K562 (cell line): ENCODE data around the gene KRTAP17-1. TPM values are rescaled to one million over a fixed set of nuclear protein-coding genes. Genes with fewer than 3 reads are reported as not detected.

Experiments
- ATAC-seq: fragments of 200-7000 bp; cut with Tn5 transposase; 3 replicates; pipeline ENCODE4 v1.9.1; 2020; ENCODE audit warnings: moderate library complexity
- BruUV-seq: library from RNA; stranded (reverse); fragments of 400-500 nt; replicated peaks from 2 replicates; lab custom pipeline; 2021; lab: Mats Ljungman, UMichigan
- CTCF ChIA-PET: fragments of 300-600 bp; formaldehyde crosslinking; extraction: SDS; loops from one replicate; lab custom pipeline; 2021; ENCODE audit warnings: low intra/inter-chr PET ratio; lab: Yijun Ruan, JAX
- POLR2A ChIA-PET: fragments of 300-600, 350-650 bp; sonication (Branson Sonifier 250); formaldehyde crosslinking; extraction: SDS; loops from one replicate; lab custom pipeline; 2021; ENCODE audit warnings: antibody characterized with exemption, inconsistent platforms; lab: Yijun Ruan, JAX
- DNase-seq, 4 experiments: peaks; one replicate each; pipeline versions ENCODE4 v3.0.0 to v3.0.0-alpha.2; 2011 to 2018; ENCODE audit warnings: low spot score in 3 of 4, mixed read lengths in 3 of 4; ENCODE audit errors: extremely low read depth in 1 of 4
- FAIRE-seq: peaks from 2 replicates; lab custom pipeline; 2011; peaks lifted over from hg19 to GRCh38; lab: Jason Lieb, UNC
- H2AFZ ChIP-seq: 2 replicates; pipeline ENCODE4 v1.6.0; 2011; ENCODE audit warnings: low read depth, low read length, control low read depth, inconsistent platforms
- H3K27ac ChIP-seq: fragments of 200-600 bp; 3 replicates; pipeline ENCODE4 v1.8.0; 2011; ENCODE audit warnings: low read depth, mild to moderate bottlenecking, control low read depth, inconsistent platforms, low read length, moderate library complexity, mixed read lengths; ENCODE audit errors: extremely low read depth
- H3K27me3 ChIP-seq, 2 experiments: fragments of 300-600 bp in 1 of 2; 2 replicates in 1 of 2; 3 replicates in 1 of 2; pipeline versions ENCODE4 v1.6.0 to v1.8.0; 2011; ENCODE audit warnings: inconsistent platforms in 2 of 2, low read length in 2 of 2, mild to moderate bottlenecking in 1 of 2, mixed read lengths in 1 of 2, moderate library complexity in 1 of 2; ENCODE audit not compliant: control insufficient read depth in 2 of 2, insufficient read depth in 2 of 2
- H3K36me3 ChIP-seq: fragments of 300-600 bp; 3 replicates; pipeline ENCODE4 v1.8.0; 2011; ENCODE audit warnings: mild to moderate bottlenecking, low read length, inconsistent platforms; ENCODE audit not compliant: control insufficient read depth, insufficient read depth
- H3K4me1 ChIP-seq, 2 experiments: fragments of 200-600 bp in 1 of 2; replicated peaks in 1 of 2; 2 replicates in 1 of 2; 3 replicates in 1 of 2; pipeline versions ENCODE4 v1.5.1 to v1.8.0; 2011; ENCODE audit warnings: inconsistent platforms in 2 of 2, low read length in 2 of 2, mild to moderate bottlenecking in 1 of 2, mixed read lengths in 1 of 2, moderate library complexity in 1 of 2; ENCODE audit not compliant: control insufficient read depth in 2 of 2, insufficient read depth in 2 of 2
- H3K4me2 ChIP-seq: 2 replicates; pipeline ENCODE4 v1.6.1; 2011; ENCODE audit warnings: low read length, control low read depth, inconsistent platforms, mixed read lengths; ENCODE audit not compliant: insufficient read depth
- H3K4me3 ChIP-seq: fragments of 200-600 bp; sonication (generic), shearing (Covaris generic); 2 replicates; pipeline ENCODE4 v1.5.1; 2016; ENCODE audit warnings: control low read depth, inconsistent platforms
- H3K79me2 ChIP-seq: fragments of 200-600 bp; 3 replicates; pipeline ENCODE4 v1.8.0; 2011; ENCODE audit warnings: low read length, inconsistent platforms; ENCODE audit not compliant: control insufficient read depth, insufficient read depth
- H3K9ac ChIP-seq, 2 experiments: 2 replicates each; pipeline versions ENCODE4 v1.6.0 to v1.6.1; 2011; ENCODE audit warnings: low read depth in 2 of 2, low read length in 2 of 2, control low read depth in 1 of 2, inconsistent platforms in 1 of 2, mild to moderate bottlenecking in 1 of 2, mixed read lengths in 1 of 2; ENCODE audit not compliant: insufficient read depth in 1 of 2
- H3K9me1 ChIP-seq: one replicate; pipeline ENCODE4 v1.6.0; 2011; ENCODE audit warnings: inconsistent platforms, mild to moderate bottlenecking, low read length, moderate library complexity; ENCODE audit not compliant: control insufficient read depth, insufficient read depth
- H3K9me3 ChIP-seq: replicated peaks from 2 replicates; pipeline ENCODE4 v1.5.1; 2011; ENCODE audit warnings: low read depth, low read length, inconsistent platforms; ENCODE audit not compliant: control insufficient read depth, insufficient read depth
- H4K20me1 ChIP-seq: replicated peaks from 2 replicates; pipeline ENCODE4 v1.6.1; 2011; ENCODE audit warnings: low read length, inconsistent platforms, mixed read lengths; ENCODE audit not compliant: control insufficient read depth, insufficient read depth
- KAT2B ChIP-seq: IDR thresholded peaks from one replicate; pipeline ENCODE4 v1.6.1; 2012; ENCODE audit warnings: low read depth, mild to moderate bottlenecking, control low read depth, inconsistent platforms, low read length, moderate library complexity
- SP2 ChIP-seq: IDR thresholded peaks from 2 replicates; pipeline ENCODE4 v1.6.1; 2011; ENCODE audit warnings: mild to moderate bottlenecking, low read depth, low read length, moderate library complexity; ENCODE audit not compliant: poor library complexity, severe bottlenecking; ENCODE audit errors: extremely low read depth
- TEAD2 ChIP-seq: fragments of 450-650 bp; IDR thresholded peaks from 2 replicates; pipeline ENCODE4 v1.6.1; 2016; ENCODE audit warnings: missing genetic modification characterization, control low read depth, missing compliant biosample characterization
- U2AF1 ChIP-seq: fragments of 200-400 bp; formaldehyde crosslinking; optimal IDR thresholded peaks from 2 replicates; pipeline ENCODE3; 2017; ENCODE audit warnings: mild to moderate bottlenecking, low read depth, low read length, moderate library complexity
- YY1 ChIP-seq, 3 experiments: IDR thresholded peaks; 2 replicates each; pipeline ENCODE4 v1.6.1; 2011; ENCODE audit warnings: low read length in 2 of 3, mild to moderate bottlenecking in 2 of 3, moderate library complexity in 2 of 3, borderline replicate concordance in 1 of 3, control low read depth in 1 of 3, low read depth in 1 of 3; ENCODE audit not compliant: insufficient read depth in 3 of 3, insufficient replicate concordance in 2 of 3, control insufficient read depth in 1 of 3, insufficient read length in 1 of 3; ENCODE audit errors: extremely low read depth in 1 of 3
- WGBS: fragments of 100-300 bp; shearing (Covaris generic); methylation state at CpG from one replicate; pipeline ENCODE4 v1.1.6; 2016; ENCODE audit warnings: low coverage, mixed read lengths; ENCODE audit not compliant: insufficient coverage; ENCODE audit errors: missing lambda C conversion rate; 5-methylcytosine and 5-hydroxymethylcytosine counted together
- in situ Hi-C: fragments of 300-500 bp; cut with MboI; formaldehyde crosslinking; loops from 4 replicates; pipeline ENCODE4 v1.15.0; 2018; ENCODE audit warnings: inconsistent platforms, mixed read lengths
- intact Hi-C: fragments of 100-400 bp; cut with micrococcal nuclease; formaldehyde crosslinking; loops from 2 replicates; pipeline ENCODE4 v1.14.2; 2022
- polyA plus RNA-seq, 8 experiments: library from polyadenylated mRNA; depleted of rRNA in 4 of 8; stranded (reverse) in 5 of 8; unstranded in 3 of 8; fragments of >200 nt; fragmentation: Nextera tagmentation in 2 of 8; fragmentation: Illumina TruSeq in 1 of 8; extraction: Ambion mirVana in 2 of 8; extraction: Trizol in 1 of 8; gene quantifications; 2 replicates each; pipeline versions ENCODE4 v1.2.1 to v1.2.3, GENCODE V29; 2011 to 2014; ENCODE audit warnings: inconsistent platforms in 1 of 8, missing spikeins in 1 of 8
- total RNA-seq, 7 experiments: library from RNA; depleted of rRNA in 6 of 7; stranded (reverse); fragments of >200 nt in 6 of 7; fragmentation: Illumina TruSeq in 2 of 7; extraction: Trizol in 2 of 7; gene quantifications; 2 replicates each; pipeline versions ENCODE4 v1.2.1 to v1.2.3, GENCODE V29; 2011 to 2021; ENCODE audit warnings: low replicate concordance in 1 of 7

The KRTAP17-1 gene
- total and polyA plus RNA-seq, 9 of the 15 experiments (the other 6 are each of a cell fraction or from before 2014, with no cell fraction given) = not detected

DNA sequence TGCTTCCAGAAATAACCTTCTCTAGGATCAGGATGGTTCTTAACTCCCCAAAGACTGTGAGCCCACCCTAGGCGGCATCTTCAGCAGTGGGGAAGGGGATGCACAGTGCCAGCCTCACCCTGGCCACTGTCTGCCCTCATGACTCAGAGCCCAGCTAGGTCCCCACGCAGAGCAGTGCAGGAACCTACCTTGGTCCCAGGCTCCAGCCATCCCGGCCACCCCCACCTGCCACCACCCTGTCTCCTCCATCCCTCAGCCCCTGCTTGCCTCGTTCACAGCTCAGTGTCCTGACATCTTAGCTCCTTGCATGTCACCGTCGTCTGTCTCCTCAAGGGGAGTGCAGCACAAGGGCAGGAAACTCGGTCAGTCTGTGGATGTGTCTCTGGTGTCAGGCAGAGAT lies 16.1 kb upstream of the KRTAP17-1 start:
- no TSS peak for BruUV-seq
- no peaks in the 10 kb centered on the region for H3K4me1 ChIP-seq
- TF ChIP-seq SP2 = no peak
- TF ChIP-seq KAT2B = no peak
- TF ChIP-seq U2AF1 = no peak
- TF ChIP-seq TEAD2 (tag) = no peak
- no peak for TF ChIP-seq YY1 (IDR thresholded peaks at IDR 0.05; ENCODE audit: borderline replicate concordance in 1 of 3, control insufficient read depth in 1 of 3, extremely low read depth in 1 of 3, insufficient read depth in 3 of 3, insufficient read length in 1 of 3, insufficient replicate concordance in 2 of 3, low read depth in 1 of 3, low read length in 2 of 3)
- TF ChIP-seq, all 486 proteins: peak for 0
- no peaks in the 10 kb centered on the region; the same call in 1 of the 2 replicates for H4K20me1 ChIP-seq
- H2AFZ ChIP-seq = no peak overlapping the region
- intact Hi-C loops (no loop called here), in situ Hi-C loops (no loop called here)
- no peak overlapping the region for H3K4me2 ChIP-seq
- peaks cover 0 to 12% of the 10 kb centered on the region in 2 experiments; a peak in 1 of 5 replicates for H3K27me3 ChIP-seq
- FAIRE-seq (no peak), DNase-seq (no peak), ATAC-seq (no peak)
- ChIA-PET POLR2A (no interaction called here), CTCF (no interaction called here)
- 0% methylated on average over 7 of the region's 7 CpGs for WGBS
- no peaks in the 10 kb centered on the region for H3K9me3 ChIP-seq
- no peaks in the 10 kb centered on the region for H3K9me1 ChIP-seq
- H3K79me2 ChIP-seq = no peaks in the 10 kb centered on the region
- no peaks in the 10 kb centered on the region for H3K36me3 ChIP-seq
- H3K27ac ChIP-seq = no peak overlapping the region
- no peak overlapping the region for H3K9ac ChIP-seq
- H3K4me3 ChIP-seq = no peak overlapping the region
